HG02970 (cell line): Measurements from ENCODE around the gene AUH.
"Not testable (repeated sequence)": the region's sequence is repeated elsewhere in the genome, so short reads cannot be mapped to it uniquely, and the experiment has no call there.

ENCODE experiments used
- ATAC-seq: cut with Tn5 transposase; IDR thresholded peaks from one replicate; pipeline ENCODE4 v1.9.1; 2021; ENCODE audit warnings: mild to moderate bottlenecking, moderate library complexity, moderate number of reproducible peaks; ENCODE audit not compliant: unreplicated experiment, low FRiP score

AUH gene

DNA sequence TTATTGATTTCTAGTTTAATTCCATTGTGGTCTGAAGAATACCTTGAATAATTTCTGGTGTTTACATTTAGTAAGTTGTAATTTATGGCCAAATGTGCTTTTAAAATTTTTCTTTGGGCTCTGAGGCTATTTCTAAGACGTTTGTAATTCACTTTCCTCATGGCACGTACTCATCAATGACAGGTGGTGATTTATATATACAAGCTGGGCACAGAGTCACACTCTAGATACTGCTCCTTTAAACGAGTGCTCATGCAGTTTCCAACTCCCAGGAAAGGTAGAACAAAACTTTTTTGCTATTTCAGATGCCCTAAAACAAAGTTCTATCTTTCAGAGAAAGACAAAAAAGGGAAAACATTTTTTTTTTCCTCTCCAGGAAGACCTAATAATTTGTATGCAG lies 146.9 kb downstream of the AUH start:
- no peak for ATAC-seq

DNA sequence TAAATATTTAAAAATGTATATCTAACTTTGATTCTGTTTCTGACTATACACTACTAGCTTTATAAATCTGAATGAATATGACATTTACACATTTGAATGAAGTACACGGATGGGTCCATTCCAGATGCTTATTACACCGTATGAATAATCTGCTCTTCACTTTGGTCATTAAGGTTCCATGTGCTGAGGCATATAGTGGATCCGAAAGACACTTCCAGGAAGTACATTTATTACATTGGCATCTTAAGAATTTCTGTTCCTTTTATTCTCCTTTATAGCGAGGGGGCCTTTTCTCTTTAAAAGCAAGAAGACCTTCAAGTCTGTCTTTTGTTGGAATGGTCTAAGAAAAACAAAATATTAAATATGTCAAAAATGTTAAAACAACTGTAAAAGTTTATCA lies 147.6 kb downstream of the AUH start:
- no peak for ATAC-seq

DNA sequence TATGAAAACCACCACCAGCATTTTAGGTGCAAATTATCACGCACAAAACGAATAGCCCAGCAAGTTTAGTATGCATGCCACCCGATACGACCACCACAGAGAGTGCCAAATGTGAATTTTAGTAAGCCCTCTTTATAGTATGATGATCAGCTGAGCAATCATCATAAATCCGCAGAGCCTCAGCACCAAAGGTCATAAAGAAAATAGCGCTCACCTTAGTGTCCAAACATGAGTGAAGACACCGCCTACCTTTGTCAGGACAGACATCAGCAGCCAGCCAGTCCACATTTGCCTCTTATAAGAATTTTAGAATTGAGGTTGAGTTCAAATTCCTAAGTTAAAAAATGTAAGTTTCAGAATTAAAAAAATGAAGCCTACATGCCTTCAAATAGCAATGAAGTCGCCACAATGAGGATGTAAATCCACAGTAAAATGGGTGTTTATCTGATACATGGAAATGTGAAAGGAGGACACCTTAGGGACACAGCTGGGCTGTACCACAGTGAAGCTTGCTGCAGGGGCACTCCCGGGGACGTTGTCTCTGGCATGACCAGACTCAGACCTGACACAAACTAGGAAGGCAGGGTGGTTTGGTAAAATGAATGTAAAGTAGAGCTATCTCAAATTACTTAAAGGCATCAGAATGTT lies 149.0 kb downstream of the AUH start:
- ATAC-seq = no peak

DNA sequence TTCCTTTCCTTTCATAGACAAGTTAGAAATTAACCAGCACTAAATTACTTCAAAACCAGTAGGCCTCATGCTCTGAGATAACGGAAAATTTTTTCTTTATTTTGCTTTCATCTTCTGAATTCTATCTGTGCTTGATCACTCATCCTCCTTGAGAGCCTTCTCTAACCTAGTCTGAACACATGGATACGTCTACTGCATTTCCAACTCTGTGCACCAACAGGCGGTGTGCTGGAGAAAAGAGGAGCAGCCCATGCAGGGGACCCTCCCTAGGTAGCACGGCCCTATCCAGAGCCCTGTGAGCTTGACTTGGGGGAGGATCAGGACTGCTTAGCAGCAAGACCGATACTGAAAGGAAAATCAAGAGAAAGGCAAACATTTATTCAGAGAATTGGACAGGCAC lies 149.8 kb downstream of the AUH start:
- no peak for ATAC-seq

DNA sequence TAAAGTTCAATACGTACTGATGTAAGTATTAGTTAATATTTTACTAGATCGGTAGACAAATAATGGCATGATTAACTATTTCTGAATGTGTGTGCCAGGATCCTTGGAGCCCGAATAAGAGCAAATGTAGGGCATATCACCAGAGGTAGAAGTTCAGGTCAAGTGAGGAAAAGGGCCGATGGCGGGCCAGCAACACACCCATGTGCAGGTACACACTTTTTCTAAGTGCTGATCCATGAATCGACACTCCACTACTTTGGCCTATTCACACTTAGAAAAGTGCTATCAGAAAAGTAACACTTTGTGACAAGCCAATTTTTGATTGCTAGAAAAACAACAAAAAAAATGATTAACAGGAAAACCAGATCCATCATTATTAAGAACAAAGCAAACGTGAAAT lies 150.3 kb downstream of the AUH start:
- no peak for ATAC-seq

DNA sequence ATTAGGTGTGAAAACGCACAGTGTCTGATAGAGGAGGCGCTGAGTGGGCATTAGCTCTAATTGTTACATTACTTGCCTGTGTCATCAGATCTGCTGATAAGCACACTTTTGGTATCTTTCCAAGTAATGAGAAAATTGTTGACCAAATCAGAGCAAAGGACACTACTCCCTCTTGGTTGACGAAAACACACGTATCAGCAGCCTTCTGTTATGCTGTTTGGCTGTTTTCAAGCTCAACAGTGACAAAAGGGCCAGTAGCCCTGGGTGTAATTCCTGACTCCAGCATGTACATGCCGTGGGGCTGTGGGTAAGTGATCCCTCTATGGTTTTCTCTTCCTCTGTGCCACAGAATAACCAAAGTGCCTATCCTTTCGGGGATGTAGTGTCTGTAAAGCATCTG lies 151.4 kb downstream of the AUH start:
- no peak for ATAC-seq

DNA sequence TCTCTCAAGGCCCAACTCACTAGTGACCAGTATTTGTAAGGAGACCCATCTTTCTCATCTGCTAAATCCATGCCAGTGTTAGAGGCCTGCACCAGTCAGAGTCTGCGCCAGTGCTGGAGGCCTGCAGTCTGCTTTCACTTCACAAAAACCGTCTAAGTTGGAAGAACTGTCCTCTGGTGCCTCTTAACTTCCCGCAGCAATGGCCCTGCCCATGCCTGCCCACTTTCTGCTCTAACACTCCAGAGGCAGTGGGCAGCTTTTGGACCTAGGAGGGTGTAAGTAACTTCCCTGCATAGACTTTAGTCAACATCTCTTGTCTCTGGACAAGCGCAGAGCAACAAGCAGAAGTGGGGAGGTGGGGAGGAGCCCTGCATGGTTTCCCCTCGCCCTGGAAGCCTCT lies 152.9 kb downstream of the AUH start:
- ATAC-seq = no peak

DNA sequence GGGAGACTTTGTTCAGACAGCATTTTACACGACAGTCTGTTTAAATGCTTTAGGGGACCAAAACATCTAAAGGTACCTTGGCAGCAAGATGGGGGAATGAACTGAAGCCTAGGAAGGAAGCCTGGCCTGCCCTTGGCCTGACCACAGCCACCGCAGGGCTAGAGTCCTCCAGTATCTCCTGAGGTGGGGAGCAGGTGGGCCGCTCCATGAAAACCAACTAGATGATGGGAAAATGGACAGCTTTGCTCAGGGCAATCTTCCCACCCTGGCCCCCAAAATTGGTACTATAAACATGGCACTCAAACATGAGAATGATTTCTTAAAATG lies 153.3 kb downstream of the AUH start:
- ATAC-seq = no peak

DNA sequence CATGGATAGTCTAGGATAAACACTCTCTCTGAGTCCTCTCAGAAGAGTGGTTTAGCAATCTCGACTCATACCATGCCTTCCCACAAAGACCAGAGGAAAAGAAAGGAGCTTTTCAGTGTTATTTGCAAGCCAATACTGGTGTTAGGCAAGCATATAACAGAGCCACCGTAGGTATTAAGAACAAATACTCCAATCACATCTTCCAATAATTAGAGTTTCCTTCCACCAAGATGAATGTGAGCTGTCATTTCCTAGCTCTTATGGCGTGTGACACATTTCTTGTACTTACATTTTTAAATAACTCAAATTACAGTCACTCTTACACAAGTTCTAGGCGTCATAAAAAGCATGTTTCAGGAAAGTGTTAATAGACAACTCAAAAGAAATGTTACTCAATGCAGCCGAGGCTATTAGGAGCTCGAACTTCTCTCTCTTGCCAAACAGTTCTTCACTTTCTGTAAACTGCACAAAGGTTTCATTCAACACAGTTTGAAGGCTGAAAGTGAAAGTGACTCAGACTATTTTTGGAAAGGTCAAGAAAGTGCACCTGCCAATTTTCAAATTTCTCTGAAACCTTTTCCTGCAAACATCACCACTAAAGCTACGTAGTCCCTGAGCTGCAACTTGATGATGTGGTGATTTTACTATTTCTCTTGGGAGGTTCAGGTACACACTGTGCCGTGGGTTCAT lies 153.8 kb downstream of the AUH start:
- peak; percentile 89 for ATAC-seq

DNA sequence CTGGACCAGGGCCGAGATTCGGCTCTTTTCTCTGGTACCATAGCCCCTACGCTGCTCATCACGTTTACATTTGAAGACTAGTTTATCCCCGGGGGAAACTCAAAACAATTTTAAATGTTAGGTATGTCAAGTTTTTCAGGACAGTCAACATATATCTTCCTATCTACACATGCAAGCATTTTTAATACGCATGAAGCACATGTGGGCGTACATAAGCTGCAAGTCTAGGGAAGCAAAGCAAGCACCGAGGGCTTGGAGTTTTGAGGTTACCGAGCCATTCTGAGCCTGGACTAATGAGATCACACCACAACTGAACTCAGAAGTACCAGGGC lies 154.4 kb downstream of the AUH start:
- no peak for ATAC-seq

DNA sequence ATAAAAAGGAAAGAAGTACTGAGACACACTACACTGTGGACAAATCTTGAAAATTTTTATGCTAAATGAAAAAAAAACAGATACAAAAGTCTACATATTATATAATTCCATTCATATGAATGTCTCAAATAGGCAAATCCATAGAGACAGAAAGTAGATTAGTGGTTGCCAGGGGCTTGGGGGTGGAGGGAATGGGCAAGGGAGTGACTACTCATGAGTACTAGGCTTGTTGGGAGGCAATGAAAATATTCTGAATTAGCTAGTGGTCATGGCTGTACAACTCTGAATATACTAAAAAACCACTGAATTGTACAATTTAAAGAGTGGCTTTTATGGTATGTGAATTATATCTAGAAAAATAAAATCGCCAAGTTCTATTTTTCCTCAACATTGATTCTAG lies 154.9 kb downstream of the AUH start:
- ATAC-seq = no peak

DNA sequence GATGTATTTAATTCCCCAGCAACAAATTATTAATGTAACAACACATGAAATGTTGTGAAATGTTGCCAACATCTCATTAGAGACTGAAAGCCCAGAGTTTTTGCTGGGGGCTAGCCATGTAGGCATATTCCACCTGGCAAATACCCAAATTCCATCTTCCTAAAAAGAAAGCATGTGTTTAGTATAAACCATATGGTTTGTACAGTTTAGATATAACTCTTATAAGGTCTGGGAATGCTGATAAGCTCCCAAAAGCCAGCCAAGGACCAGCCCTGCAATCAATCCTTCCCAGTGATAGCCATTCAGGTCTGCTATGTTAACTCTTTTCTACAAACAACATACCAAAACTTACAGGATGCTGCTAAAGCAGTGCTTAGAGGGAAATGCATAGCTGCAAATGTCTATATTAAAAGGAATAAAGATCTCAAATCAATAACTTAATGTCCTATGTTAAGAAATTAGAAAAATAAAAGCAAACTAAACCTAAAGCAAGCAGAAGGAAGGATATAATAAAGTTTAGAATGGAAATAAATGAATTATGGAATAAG lies 158.9 kb downstream of the AUH start:
- ATAC-seq = no peak

DNA sequence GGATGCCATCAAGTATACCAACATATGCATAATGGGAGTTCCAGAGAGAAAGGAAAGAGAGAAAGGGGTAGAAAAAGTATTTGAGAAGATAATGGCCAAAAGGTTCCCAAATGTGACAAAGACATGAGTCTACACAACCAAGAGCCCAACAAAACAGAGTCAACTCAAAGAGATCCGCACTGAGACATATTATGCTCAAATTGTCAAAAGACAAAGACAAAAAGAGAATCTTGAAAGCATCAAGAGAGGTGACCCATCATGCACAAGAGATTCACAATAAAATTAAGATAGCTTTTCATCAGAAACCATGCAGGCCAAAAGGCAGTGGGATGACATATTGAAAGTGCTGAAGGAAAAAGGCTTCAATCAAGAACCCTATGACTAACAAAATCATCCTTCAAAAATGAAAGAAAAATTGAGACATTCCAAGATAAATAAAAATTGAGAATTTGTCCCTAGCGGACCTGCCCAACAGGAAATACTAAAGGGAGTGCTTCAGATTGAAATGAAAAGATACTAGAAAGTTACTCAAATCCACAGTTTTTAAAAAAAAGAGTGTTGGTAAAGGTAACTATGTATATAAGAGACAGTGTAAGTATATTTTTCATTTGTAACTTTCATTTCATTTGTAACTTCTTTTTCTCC lies 160.9 kb downstream of the AUH start:
- ATAC-seq = no peak

DNA sequence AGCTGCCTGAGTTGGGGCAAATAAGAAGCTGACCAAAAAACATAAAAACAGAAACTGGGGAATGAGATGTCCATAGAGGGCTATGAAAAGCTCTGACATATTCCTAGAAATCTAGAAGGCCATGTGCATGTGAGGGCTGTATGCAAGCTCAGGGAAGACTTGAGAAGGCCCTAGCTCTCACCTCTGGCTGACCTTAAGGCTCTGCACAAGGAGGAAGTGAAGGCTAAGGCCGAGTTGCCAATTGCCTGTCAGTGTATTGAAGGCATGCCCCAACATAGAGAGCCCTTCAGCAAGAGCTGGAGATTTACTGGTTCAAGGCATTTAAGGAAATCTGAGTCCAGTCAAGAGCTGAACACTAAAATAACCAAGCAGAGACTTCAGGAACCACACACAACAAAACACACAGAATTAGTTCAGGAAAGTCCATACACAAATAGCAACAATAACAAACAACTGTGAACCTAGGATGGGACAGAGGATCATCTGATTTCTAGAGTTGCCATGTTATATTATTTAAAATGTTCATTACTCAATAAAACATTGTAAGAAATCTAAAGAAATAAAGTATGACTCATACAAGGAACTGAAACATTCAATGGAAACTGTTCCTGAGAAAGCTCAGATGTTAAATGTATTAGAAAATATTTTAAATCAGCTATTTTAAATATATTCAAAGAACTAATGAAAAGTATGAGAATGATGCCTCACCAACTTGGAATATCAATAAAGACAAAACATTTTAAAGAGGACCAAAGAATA lies 161.8 kb downstream of the AUH start:
- no peak for ATAC-seq

DNA sequence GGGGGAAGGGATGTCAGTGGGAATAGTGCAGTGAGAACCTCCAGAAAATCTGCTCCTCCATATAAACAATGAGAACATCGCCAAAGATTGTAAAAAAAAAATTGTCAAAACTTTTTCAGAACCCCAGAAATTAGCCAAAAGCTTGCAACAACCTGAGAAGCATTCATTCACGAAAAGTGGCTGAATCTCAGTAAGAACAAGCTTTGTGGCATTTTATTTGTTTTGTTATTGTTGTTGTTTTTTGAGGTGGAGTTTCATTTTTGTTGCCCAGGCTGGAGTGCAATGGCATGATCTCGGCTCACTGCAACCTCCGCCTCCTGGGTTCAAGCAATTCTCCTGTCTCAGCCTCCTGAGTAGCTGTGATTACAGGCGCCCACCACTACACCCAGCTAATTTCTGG lies 162.8 kb downstream of the AUH start:
- not testable (repeated sequence) for ATAC-seq

DNA sequence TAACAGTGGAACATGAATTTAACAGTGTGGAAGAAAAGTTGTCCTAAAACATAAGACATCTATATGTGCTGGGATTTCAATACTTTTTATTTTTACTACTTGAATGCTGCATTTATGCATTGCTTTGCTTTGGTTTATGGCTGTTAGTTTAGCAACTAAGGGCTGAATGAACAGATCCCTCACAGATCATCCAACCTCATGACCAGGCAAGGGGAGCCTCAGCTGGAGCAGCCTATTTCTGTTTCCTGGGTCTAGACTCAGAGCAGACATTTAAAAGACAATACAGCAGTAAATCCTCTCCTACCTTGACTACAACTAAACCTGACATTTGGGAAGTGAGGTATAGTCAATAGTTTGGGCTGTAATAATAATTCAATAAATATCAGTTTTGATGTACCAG lies 163.3 kb downstream of the AUH start:
- no peak for ATAC-seq

DNA sequence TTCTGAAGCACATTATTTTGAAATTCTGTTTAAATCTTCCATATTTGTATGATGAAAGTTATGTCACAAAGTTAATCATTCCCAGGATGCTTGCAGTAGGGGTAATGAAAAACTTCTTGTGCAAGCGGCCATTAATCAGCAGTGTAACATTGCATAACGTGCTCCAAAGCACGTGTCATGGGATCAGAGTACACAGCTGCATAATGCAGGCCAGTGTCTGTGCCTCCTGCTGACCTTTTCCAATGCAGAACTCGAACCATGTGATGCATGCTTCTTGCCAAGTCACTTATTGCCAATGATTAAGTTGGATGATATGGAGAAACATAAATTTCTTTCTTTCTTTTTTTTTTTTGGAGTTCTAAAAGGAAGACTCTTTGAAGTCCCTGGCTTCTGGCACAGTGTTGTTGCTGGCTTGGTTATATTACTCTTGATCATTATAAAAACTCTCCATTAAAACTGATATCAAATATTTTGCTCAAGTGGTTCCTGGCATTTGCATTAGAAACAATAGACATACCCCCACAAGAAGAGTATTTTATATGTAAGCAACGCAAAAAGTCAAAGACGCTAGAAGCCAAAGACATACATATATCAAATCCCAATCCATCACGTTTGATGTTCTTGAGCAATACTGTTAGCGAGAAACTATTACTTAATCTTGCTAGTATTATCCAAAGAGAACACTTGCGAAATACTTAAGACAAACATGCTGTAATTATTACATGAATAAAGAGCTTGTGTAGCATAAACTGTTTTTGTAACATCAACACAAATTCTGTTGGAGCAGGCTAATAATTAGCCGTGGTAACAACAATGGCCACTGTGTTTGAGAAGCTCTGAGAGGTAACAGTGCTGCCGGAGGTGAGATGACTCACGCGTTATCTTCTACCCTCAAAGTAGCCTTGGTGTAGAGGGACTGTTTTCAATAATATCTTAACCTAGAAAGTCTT lies 164.2 kb downstream of the AUH start:
- ATAC-seq = no peak

DNA sequence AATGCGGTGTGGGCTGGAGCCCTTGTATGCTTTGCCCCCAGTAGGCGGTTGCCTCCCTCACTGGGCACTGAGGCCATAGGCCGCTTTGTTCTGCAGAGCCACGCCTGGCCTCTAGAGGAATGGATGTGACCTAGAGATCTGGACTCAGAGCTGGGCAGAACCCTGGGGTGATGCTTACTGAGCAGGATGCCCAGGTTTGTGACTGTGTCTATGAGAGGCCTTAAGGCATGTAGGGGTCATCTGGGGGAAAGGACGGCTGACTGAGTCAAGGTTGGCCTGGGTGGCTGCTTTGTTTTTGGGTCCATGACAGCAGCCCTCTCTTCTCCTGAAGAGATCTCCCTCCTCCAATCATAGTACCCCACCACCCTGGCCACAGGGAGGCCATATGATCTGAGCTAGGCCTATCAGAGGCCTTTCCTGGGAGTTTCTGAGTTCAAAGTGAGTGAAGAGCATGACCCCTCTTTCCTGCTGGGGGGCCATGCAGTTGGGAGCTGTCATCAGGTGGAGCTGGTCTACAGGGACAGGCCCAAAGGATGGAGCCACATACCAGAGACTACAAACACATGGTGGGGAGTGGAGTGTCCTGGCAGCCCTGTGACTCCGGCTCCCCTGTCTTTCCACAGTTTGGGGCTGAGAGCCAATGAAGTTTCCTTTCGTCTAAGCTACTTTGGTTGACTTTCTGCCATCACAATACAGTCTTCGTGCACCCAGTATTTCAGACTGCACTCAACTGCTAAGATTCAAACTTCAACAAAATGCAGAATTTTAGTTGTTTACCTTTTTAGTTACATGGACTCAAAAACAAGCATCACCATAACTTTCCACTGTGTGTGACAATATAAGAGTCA lies 165.4 kb downstream of the AUH start:
- no peak for ATAC-seq

DNA sequence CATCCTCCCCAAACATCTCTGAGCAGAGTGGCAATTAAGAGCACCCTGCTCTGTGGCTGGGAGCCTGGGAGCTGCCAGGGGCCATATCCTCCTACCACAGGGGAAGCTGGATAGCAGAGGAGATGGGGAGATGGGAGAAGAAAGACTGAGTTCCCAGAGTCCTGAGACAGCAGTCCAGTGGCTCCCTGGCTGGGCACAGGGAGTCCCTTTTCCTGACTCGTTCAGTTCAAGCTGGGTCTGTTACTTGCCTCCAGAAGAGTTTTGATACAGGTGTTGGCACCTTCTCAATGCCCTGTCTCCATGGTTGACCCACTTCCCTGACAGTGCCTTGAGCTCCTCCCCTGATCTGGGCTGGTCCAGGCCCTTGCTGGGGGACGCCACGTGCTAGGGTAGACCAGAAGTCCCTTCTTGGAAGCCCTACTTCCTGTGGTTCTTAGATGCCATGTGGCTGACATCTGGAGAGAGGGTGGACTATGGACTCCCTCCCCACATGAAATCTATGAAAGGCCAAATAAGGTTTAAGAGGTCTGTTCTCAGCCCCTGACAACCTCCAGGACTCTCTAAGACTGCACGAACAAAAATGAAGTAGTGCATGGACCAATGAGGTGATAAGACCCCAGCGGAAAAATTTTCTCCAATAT lies 166.2 kb downstream of the AUH start:
- ATAC-seq = no peak
